Stimulated activated CD8-positive, alpha-beta memory T cell treated with anti-CD3 and anti-CD28 coated beads, Interleukin-4, amount 100 ng/mL, for 24 hours (primary cell): ENCODE data around the gene TK2.
"Not testable (repeated sequence)": the region's sequence is repeated elsewhere in the genome, so short reads cannot be mapped to it uniquely, and the experiment has no call there.

Source experiments
- DNase-seq: peaks from one replicate; pipeline ENCODE4 v3.0.0-alpha.2; 2020; ENCODE audit warnings: low read depth

Gene TK2

GRCh38 chr16:66572356-66572755, 22.4 kb upstream of the TK2 start:
- DNase-seq = no peak

GRCh38 chr16:66569827-66570405, 20.0 kb upstream of the TK2 start:
- DNase-seq = no peak

GRCh38 chr16:66569131-66569530, 19.2 kb upstream of the TK2 start:
- no peak for DNase-seq

- DNase-seq = no peak
Measured at GRCh38 chr16:66568355-66568754, 18.4 kb upstream of the TK2 start.

- DNase-seq = not testable (repeated sequence)
Measured at GRCh38 chr16:66567270-66567669, 17.3 kb upstream of the TK2 start.

GRCh38 chr16:66566051-66566901, 16.4 kb upstream of the TK2 start, which contains the start of gene CMTM1:
Gene CMTM1, plus strand, starts transcription at chr16:66566439. Its CDS starts 75 bp downstream, at chr16:66566514.
- DNase-seq = no peak

GRCh38 chr16:66563574-66564334, 13.8 kb upstream of the TK2 start:
- DNase-seq = no peak

- no peak for DNase-seq
Measured at GRCh38 chr16:66562986-66563385, 13.1 kb upstream of the TK2 start.

- no peak for DNase-seq
Measured at GRCh38 chr16:66562409-66562808, 12.5 kb upstream of the TK2 start.

- no peak for DNase-seq
Measured at GRCh38 chr16:66561381-66562080, 11.6 kb upstream of the TK2 start.

- no peak for DNase-seq
Measured at GRCh38 chr16:66560107-66560506, 10.2 kb upstream of the TK2 start.

GRCh38 chr16:66554495-66554894, 4.6 kb upstream of the TK2 start:
- no peak for DNase-seq

GRCh38 chr16:66554021-66554420, 4.1 kb upstream of the TK2 start:
- DNase-seq = no peak

- DNase-seq = no peak
Measured at GRCh38 chr16:66553223-66553622, 3.3 kb upstream of the TK2 start.

GRCh38 chr16:66552286-66553177, 2.6 kb upstream of the TK2 start, which contains the start of gene CKLF:
Gene CKLF, plus strand, starts transcription at chr16:66552576. Its CDS starts 140 bp downstream, at chr16:66552716.
- DNase-seq = peak; percentile 81

GRCh38 chr16:66551788-66552285, 1.9 kb upstream of the TK2 start:
- no peak for DNase-seq

GRCh38 chr16:66551348-66551759, 1.4 kb upstream of the TK2 start:
- DNase-seq = no peak

GRCh38 chr16:66548868-66549267, 1.1 kb downstream of the TK2 start:
- DNase-seq = no peak

- no peak for DNase-seq
Measured at GRCh38 chr16:66548068-66548467, 1.9 kb downstream of the TK2 start.

GRCh38 chr16:66547101-66547989, 2.6 kb downstream of the TK2 start:
- DNase-seq = no peak
